AG10803 (cell line): Measurements from ENCODE around the gene AHRR.

ENCODE experiments used
- DNase-seq: peaks from one replicate; pipeline ENCODE4 v3.0.0; 2010; ENCODE audit warnings: low read depth
- H3K4me3 ChIP-seq: 2 replicates; pipeline ENCODE4 v1.5.1; 2011; ENCODE audit warnings: mild to moderate bottlenecking, low read length, control low read depth
- TF ChIP-seq, protein P1 (sequence below): conservative IDR thresholded peaks from 2 replicates; pipeline ENCODE4 v1.5.1; 2011; ENCODE audit warnings: mild to moderate bottlenecking, low read length, control low read depth, inconsistent platforms

AHRR gene

DNA sequence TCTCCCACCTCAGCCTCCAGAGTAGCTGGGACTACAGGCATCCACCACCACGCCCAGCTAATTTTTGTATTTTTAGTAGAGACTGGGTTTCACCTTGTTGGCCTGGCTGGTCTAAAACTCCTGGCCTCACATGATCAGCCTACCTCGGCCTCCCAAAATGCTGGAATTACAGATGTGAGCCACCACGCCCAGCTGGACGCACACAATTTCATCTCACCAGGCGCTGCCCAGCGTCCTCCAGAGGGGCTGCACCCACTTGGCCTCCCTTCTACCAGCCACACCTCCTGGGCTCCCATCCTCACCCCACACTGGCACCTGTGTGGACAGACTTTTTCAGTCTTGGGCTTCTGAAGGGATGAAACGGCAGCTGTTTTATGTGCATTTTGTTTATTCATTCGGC is 117.7 kb downstream of the AHRR start:
- TF ChIP-seq, protein P1, sequence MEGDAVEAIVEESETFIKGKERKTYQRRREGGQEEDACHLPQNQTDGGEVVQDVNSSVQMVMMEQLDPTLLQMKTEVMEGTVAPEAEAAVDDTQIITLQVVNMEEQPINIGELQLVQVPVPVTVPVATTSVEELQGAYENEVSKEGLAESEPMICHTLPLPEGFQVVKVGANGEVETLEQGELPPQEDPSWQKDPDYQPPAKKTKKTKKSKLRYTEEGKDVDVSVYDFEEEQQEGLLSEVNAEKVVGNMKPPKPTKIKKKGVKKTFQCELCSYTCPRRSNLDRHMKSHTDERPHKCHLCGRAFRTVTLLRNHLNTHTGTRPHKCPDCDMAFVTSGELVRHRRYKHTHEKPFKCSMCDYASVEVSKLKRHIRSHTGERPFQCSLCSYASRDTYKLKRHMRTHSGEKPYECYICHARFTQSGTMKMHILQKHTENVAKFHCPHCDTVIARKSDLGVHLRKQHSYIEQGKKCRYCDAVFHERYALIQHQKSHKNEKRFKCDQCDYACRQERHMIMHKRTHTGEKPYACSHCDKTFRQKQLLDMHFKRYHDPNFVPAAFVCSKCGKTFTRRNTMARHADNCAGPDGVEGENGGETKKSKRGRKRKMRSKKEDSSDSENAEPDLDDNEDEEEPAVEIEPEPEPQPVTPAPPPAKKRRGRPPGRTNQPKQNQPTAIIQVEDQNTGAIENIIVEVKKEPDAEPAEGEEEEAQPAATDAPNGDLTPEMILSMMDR, result no peak
- no peak for DNase-seq
- no peak overlapping the region for H3K4me3 ChIP-seq

DNA sequence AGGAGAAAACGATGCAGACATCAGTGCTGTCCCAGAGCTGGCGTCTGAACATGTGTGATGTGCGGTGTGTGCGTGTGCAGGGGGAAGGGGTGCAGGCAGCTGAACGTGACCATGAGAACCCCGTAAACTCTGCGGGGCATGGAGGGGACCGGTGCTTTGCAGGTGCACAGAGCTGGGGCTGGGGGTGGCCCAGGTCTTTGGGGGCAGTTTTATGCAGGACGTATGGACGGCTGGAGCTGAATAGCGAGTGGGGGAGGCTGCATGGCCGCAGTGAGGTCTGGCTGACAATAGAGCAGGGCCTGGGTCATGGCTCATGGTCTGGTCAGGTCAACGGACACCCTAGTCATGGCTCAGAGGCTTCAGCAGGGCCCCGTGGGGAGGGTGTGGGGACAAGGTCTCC is 118.1 kb downstream of the AHRR start:
- no peak overlapping the region for H3K4me3 ChIP-seq
- TF ChIP-seq, protein P1, result no peak
- DNase-seq, result no peak

DNA sequence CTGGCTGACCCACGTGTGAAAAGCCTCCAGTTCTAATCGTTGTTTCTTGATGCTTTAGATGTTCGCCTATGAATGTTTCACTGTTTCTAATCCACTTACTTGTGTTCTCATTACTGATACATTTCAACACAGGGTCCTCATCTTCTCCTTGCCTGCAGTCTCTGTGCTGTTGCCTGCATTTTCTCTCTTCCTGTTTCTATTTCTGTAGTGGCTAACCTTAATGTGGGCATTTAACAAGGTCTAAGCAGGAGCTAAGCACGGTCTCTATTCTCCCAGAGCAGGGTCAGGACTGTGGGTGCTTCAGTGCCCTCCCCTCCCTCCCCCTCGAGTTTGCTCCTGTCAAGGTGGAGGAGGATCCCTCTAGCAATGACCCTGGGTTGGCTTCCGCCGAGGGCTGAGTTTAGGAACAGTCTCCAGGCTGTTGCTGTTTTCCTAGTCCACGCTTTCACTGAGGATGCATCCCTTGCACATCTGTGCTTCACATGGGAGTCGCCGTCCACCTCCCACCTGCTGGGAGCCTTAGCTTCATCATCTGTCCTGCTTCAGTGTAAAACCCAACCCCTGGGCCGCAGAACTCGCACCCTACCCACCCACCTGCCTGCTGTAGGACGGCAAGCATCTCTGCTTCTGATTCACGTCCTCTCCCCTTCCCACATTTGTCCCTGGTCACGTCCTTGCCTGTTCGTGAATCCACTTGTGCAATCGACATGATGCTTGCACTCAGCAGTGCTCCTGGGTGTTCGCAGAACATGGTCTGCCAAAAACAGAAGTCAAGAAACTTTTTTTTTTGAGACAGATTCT is 119.1 kb downstream of the AHRR start:
- no peak overlapping the region for H3K4me3 ChIP-seq
- TF ChIP-seq, protein P1, result no peak
- peak; percentile 13 for DNase-seq

DNA sequence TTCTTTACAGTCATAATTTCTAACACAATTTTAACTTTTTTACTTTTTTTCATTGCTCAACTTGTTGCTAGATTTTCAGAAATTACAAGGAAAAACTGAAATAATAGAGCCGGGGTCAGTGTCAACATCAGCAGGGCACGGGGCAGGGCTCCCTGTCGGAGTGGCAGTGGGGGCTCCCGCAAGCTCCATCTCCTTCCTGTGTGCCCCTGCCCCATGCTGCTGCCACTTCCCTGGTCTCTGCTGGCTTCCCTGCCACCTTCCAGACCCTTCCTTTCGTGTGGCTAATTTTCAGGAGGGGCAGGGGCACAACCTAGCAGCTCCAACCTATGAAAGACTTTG is 120.5 kb downstream of the AHRR start:
- no peak for DNase-seq
- H3K4me3 ChIP-seq, result peak overlapping the region; percentile 82
- TF ChIP-seq, protein P1, result no peak

DNA sequence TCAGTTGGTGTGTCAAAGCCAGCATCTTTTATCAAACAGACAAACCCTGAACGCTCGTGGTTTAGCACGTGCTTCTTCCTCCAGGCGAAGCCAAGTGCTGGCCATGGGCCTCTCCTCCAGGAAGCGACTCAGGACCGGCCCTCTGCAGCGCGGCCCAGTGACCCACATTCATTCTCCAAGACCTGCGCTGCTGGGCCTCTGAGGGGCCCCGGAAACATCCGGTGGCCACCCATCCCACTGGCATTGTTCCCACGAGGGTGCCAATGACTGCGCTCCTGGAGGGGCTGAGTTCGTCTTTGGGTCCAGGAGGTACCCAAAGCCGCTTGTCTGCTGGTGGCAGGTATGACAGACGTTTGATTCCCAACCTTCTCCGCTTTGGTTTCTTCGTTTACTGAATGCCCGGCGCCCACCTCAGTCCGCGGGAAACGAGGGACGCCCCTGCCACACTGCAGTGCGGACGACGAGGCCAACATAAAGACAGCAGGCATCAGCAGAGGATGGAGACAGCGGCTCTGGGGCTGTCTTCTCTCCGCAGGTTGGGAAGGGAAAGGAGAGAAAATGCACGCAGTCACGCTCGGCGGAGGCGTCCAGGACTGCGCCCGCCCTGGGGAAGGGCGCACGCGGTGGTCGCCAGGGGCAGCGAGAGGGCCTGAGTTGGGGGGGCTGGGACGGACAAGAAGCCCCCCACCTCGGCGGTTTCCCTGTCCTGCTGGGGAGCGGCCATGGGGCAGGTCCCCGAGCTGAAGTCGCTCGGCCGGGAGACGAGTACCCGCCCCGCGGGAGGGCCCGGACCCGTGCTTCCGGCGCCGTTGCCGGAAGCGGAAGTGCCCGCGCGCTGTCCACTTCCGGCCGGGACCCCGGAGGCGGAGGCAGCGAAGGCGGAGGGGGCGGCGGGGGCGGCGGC is 121.1 kb downstream of the AHRR start, which contains the start of gene EXOC3:
EXOC3 (plus strand) TSS at position 842 of the 904 bp plus-strand sequence. CDS start 3,030 bp downstream, outside the sequence.
- TF ChIP-seq, protein P1, result no peak
- H3K4me3 ChIP-seq, result peak within 1 kb of the TSS; percentile 100
- peak; percentile 63 for DNase-seq

DNA sequence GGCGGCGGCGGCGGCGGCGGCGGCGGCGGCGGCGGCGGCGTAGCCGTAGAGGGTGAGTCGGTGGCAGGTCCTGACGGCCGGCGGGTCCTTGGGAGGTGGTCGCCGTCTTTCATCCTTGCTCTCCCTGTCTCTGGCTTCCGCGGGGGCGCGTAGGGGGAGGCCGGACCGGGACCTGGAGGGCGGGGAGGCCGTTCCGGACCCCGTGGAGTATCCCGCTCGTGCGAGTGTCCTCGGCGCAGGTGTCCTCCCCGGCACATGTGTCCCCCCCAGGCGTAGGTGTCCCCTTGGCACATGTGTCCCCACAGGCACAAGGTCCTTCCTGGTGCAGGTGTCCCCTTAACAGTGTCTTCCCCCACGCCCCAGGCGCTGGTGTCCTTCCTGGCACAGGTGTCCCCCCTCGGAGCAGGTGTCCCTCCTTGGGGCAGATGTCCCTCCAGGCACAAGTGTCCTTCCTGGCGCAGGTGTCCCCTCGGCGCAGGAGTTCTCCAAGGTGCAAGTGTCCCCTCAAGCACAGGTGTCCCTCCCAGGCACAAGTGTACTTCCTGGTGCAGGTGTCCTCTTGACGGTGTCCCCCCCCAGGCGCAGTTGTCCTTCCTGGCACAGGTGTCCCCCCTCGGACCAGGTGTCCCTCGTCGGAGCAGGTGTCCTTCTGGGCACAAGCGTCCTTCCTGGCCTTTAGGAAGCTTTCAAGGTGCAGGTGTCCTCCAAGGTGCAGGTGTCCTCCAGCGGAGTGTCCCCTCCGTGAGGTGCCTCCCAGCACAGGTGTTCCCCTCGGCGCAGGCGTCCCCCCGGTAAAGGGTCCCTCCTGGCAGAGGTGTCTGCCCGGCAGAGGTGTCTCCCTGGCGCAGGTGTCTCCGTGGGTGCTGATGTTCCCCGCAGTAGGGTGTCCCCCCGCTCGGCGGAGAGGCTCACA is 122.0 kb downstream of the AHRR start:
- peak overlapping the region; percentile 100 for H3K4me3 ChIP-seq
- TF ChIP-seq, protein P1, result no peak
- DNase-seq, result no peak
